Measurements from ENCODE around the gene CCNYL1. TPM values are rescaled to one million over a fixed set of nuclear protein-coding genes. Genes with fewer than 3 reads are reported as not detected.

Gene CCNYL1
- total RNA-seq, 1 experiment from 2014 or later, result 40.7 TPM

- Mint-ChIP-seq H3K9me3 (ENCODE audit: unreplicated experiment) (no peaks in the 10 kb centered on the region), H3K4me3 (ENCODE audit: unreplicated experiment) (no peak overlapping the region), H3K36me3 (ENCODE audit: insufficient read depth, unreplicated experiment) (peaks cover 96% of the 10 kb centered on the region), H3K27me3 (ENCODE audit: insufficient read depth, unreplicated experiment) (no peaks in the 10 kb centered on the region), H3K27ac (ENCODE audit: unreplicated experiment) (no peak overlapping the region), H3K4me1 (ENCODE audit: low read depth, unreplicated experiment) (peaks cover 10% of the 10 kb centered on the region)
- TF ChIP-seq CTCF (IDR thresholded peaks at IDR 0.05; ENCODE audit: insufficient read depth in 1 of 2, low read depth in 1 of 2, low read length in 1 of 2, severe bottlenecking in 1 of 2, unreplicated experiment in 1 of 2), result no peak
- no TSS peak for BruUV-seq (replicated peaks)
- CTCF ChIA-PET, result no interaction called here
- Histone ChIP-seq H3K27me3 (replicated peaks; ENCODE audit: control insufficient read depth, insufficient read depth, low read length) (no peaks in the 10 kb centered on the region), H3K4me1 (peaks cover 15% of the 10 kb centered on the region), H3K9me3 (no peaks in the 10 kb centered on the region), H3K4me3 (ENCODE audit: low read depth, low read length) (no peak overlapping the region), H3K36me3 (ENCODE audit: control insufficient read depth, insufficient read depth, low read length) (peaks cover 2% of the 10 kb centered on the region)
- intact Hi-C loops (cut with micrococcal nuclease; ENCODE audit: unreplicated experiment), result no loop called here
- no peak for DNase-seq
- POLR2A ChIA-PET, result no interaction called here
Measured at GRCh38 chr2:207754498-207755383, 43.3 kb downstream of the CCNYL1 start.

GRCh38 chr2:207758025-207758424 lies 46.6 kb downstream of the CCNYL1 start:
- Histone ChIP-seq H3K9me3 (no peaks in the 10 kb centered on the region), H3K27me3 (replicated peaks; ENCODE audit: control insufficient read depth, insufficient read depth, low read length) (no peaks in the 10 kb centered on the region), H3K4me3 (ENCODE audit: low read depth, low read length) (no peak overlapping the region), H3K4me1 (peaks cover 14% of the 10 kb centered on the region; the same call in 1 of the 2 replicates), H3K36me3 (ENCODE audit: control insufficient read depth, insufficient read depth, low read length) (peaks cover 4% of the 10 kb centered on the region)
- no TSS peak for BruUV-seq (replicated peaks)
- CTCF ChIA-PET, result interaction anchor here (0.7 kb wide), 1 partner anchor 24 kb away, joined by 3 read pairs; no protein-coding TSS in a partner anchor
- DNase-seq, result no peak
- Mint-ChIP-seq H3K36me3 (ENCODE audit: insufficient read depth, unreplicated experiment) (peaks cover 96% of the 10 kb centered on the region), H3K4me1 (ENCODE audit: low read depth, unreplicated experiment) (peaks cover 17% of the 10 kb centered on the region), H3K27ac (ENCODE audit: unreplicated experiment) (no peak overlapping the region), H3K4me3 (ENCODE audit: unreplicated experiment) (no peak overlapping the region), H3K27me3 (ENCODE audit: insufficient read depth, unreplicated experiment) (no peaks in the 10 kb centered on the region), H3K9me3 (ENCODE audit: unreplicated experiment) (no peaks in the 10 kb centered on the region)
- no peak for TF ChIP-seq CTCF (IDR thresholded peaks at IDR 0.05; ENCODE audit: insufficient read depth in 1 of 2, low read depth in 1 of 2, low read length in 1 of 2, severe bottlenecking in 1 of 2, unreplicated experiment in 1 of 2)
- intact Hi-C loops (cut with micrococcal nuclease; ENCODE audit: unreplicated experiment), result no loop called here
- POLR2A ChIA-PET, result no interaction called here

DNA sequence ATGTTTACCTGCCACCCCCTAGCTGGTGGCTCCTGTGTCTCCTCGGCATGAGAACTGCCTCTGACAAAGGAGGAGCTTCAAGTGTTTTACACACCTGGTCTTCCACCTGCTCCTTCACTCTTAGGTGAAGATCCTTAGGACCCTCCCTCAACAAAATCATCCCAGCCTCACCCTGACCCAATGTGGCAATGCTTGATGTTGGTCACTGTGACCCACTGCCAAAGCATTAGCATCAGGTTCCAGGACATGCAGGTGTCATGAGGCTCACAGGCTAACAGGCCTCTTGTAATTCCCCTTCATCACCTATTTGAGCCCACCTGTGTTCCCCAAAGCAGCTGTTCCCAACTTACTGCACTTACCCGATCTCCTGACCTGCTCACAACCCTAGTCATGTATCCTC lies 48.5 kb downstream of the CCNYL1 start:
- TF ChIP-seq CTCF (IDR thresholded peaks at IDR 0.05; ENCODE audit: insufficient read depth in 1 of 2, low read depth in 1 of 2, low read length in 1 of 2, severe bottlenecking in 1 of 2, unreplicated experiment in 1 of 2), result no peak
- H3K4me3 Mint-ChIP-seq (ENCODE audit: unreplicated experiment), result no peak overlapping the region
- ChIA-PET CTCF (no interaction called here), POLR2A (interaction anchor here (0.7 kb wide), 4 partner anchors 15 to 119 kb away, joined by 3 to 11 read pairs (median 7); no protein-coding TSS in a partner anchor)
- no peaks in the 10 kb centered on the region for H3K27me3 Mint-ChIP-seq (ENCODE audit: insufficient read depth, unreplicated experiment)
- Histone ChIP-seq H3K4me3 (ENCODE audit: low read depth, low read length) (no peak overlapping the region), H3K4me1 (peaks cover 32% of the 10 kb centered on the region), H3K9me3 (no peaks in the 10 kb centered on the region), H3K36me3 (ENCODE audit: control insufficient read depth, insufficient read depth, low read length) (peaks cover 4% of the 10 kb centered on the region; the same call in 1 of the 2 replicates), H3K27me3 (replicated peaks; ENCODE audit: control insufficient read depth, insufficient read depth, low read length) (no peaks in the 10 kb centered on the region)
- BruUV-seq (replicated peaks), result no TSS peak
- no peak for DNase-seq
- no peaks in the 10 kb centered on the region for H3K9me3 Mint-ChIP-seq (ENCODE audit: unreplicated experiment)
- intact Hi-C loops (cut with micrococcal nuclease; ENCODE audit: unreplicated experiment), result no loop called here
- peak overlapping the region; percentile 5 for H3K27ac Mint-ChIP-seq (ENCODE audit: unreplicated experiment)
- peaks cover 97% of the 10 kb centered on the region for H3K36me3 Mint-ChIP-seq (ENCODE audit: insufficient read depth, unreplicated experiment)
- peaks cover 33% of the 10 kb centered on the region for H3K4me1 Mint-ChIP-seq (ENCODE audit: low read depth, unreplicated experiment)

Measured in Caco-2 (cell line).